Gastroesophageal sphincter (tissue), 4 donors: ENCODE measurements around the gene KCNN3. TPM values are rescaled to one million over a fixed set of nuclear protein-coding genes. Genes with fewer than 3 reads are reported as not detected.
"Not testable (repeated sequence)": the region's sequence is repeated elsewhere in the genome, so short reads cannot be mapped to it uniquely, and the experiment has no call there.

ENCODE experiments used
- ATAC-seq: fragments of 150-250 bp; one replicate; pipeline ENCODE4 v1.9.1; 2016; ENCODE audit warnings: mild to moderate bottlenecking, moderate library complexity
- H3K27ac ChIP-seq, 4 donors: fragments of 200-600 bp; sonication (generic) in 3 of 4; 1 replicate in 3 of 4; 2 replicates in 1 of 4; pipeline ENCODE4 v1.5.1; 2016 to 2019
- H3K27me3 ChIP-seq: fragments of 200-600 bp; sonication (generic); one replicate; pipeline ENCODE4 v1.5.1; 2019
- H3K36me3 ChIP-seq, 2 donors: fragments of 200-600 bp; sonication (generic); one replicate each; pipeline ENCODE4 v1.5.1; 2019; ENCODE audit warnings: control low read depth in 1 of 2
- H3K4me1 ChIP-seq, 3 donors: fragments of 200-600 bp; sonication (generic); 1 replicate in 2 of 3; 2 replicates in 1 of 3; pipeline ENCODE4 v1.5.1; 2016 to 2019; ENCODE audit warnings: control low read depth in 2 of 3
- H3K4me3 ChIP-seq, 2 donors: fragments of 200-600 bp; sonication (generic); one replicate each; pipeline ENCODE4 v1.5.1; 2019; ENCODE audit warnings: mild to moderate bottlenecking in 1 of 2, moderate library complexity in 1 of 2
- H3K9me3 ChIP-seq, 3 donors: fragments of 200-600 bp; sonication (generic); one replicate each; pipeline ENCODE4 v1.5.1; 2017 to 2019; ENCODE audit warnings: control low read depth in 2 of 3
- EP300 ChIP-seq: sonication (generic); formaldehyde crosslinking; IDR thresholded peaks from one replicate; pipeline ENCODE4 v1.6.1; 2017; ENCODE audit warnings: antibody characterized with exemption, mild to moderate bottlenecking
- POLR2A ChIP-seq, 2 donors: fragments of 450-650 bp; IDR thresholded peaks; one replicate each; pipeline ENCODE4 v1.6.1; 2017; ENCODE audit warnings: antibody characterized with exemption in 2 of 2, mild to moderate bottlenecking in 2 of 2, moderate library complexity in 1 of 2
- POLR2AphosphoS5 ChIP-seq: sonication (generic); formaldehyde crosslinking; IDR thresholded peaks from one replicate; pipeline ENCODE4 v1.6.1; 2017; ENCODE audit warnings: antibody characterized with exemption
- WGBS, 2 donors: methylation state at CpG; one replicate each; pipeline ENCODE4 v1.1.5; 2018; ENCODE audit warnings: low coverage in 1 of 2; 5-methylcytosine and 5-hydroxymethylcytosine counted together
- total RNA-seq, 4 donors: library from RNA; depleted of rRNA; stranded (reverse); fragments of >200 nt; gene quantifications; one replicate each; pipeline ENCODE4 v1.1.0, GENCODE V29; 2016
- TF ChIP-seq, protein P1 (sequence below), 4 experiments: fragments of 200-600 bp in 2 of 4; fragments of 450-650 bp in 2 of 4; sonication (generic) in 1 of 4; IDR thresholded peaks; one replicate each; pipeline ENCODE4 v1.5.1; 2017 to 2019; ENCODE audit warnings: antibody characterized with exemption in 4 of 4, mild to moderate bottlenecking in 2 of 4, moderate library complexity in 2 of 4

KCNN3 gene
- total RNA-seq, 4 donors from 2014 or later = 1.8 to 13.7 (median 8.1) TPM

DNA sequence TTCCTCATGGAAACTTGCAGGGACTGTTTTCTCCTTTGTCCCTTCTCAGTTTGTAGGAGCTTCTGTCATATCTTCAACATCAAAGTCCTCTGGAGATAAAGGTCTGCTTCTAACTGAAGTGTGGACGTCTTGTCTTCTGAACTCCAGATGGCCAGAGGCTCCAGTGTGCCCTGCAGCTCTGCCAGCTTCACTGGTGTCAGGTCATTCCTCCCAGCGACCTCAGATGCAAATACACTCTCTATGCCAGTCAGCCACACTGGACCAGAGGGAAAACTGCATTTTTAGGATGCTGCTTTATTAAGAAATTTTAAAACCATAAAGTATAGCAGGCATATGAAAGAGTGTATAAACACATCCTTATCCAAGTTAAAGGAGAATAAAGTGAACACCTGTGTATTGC, 183.6 kb downstream of the KCNN3 start:
- H3K27me3 ChIP-seq = no peaks in the 10 kb centered on the region
- no peaks in the 10 kb centered on the region for H3K4me1 ChIP-seq
- ATAC-seq = no peak
- H3K9me3 ChIP-seq = no peaks in the 10 kb centered on the region
- TF ChIP-seq, protein P1, sequence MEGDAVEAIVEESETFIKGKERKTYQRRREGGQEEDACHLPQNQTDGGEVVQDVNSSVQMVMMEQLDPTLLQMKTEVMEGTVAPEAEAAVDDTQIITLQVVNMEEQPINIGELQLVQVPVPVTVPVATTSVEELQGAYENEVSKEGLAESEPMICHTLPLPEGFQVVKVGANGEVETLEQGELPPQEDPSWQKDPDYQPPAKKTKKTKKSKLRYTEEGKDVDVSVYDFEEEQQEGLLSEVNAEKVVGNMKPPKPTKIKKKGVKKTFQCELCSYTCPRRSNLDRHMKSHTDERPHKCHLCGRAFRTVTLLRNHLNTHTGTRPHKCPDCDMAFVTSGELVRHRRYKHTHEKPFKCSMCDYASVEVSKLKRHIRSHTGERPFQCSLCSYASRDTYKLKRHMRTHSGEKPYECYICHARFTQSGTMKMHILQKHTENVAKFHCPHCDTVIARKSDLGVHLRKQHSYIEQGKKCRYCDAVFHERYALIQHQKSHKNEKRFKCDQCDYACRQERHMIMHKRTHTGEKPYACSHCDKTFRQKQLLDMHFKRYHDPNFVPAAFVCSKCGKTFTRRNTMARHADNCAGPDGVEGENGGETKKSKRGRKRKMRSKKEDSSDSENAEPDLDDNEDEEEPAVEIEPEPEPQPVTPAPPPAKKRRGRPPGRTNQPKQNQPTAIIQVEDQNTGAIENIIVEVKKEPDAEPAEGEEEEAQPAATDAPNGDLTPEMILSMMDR (IDR thresholded peaks at IDR 0.05) = no peak
- TF ChIP-seq EP300 (no peak), POLR2A (IDR thresholded peaks at IDR 0.05) (no peak), POLR2AphosphoS5 (no peak)
- no peak overlapping the region for H3K4me3 ChIP-seq
- H3K36me3 ChIP-seq = no peaks in the 10 kb centered on the region
- 23 to 45% methylated on average over 2 of the region's 2 CpGs for WGBS, 2 donors
- no peak overlapping the region for H3K27ac ChIP-seq

DNA sequence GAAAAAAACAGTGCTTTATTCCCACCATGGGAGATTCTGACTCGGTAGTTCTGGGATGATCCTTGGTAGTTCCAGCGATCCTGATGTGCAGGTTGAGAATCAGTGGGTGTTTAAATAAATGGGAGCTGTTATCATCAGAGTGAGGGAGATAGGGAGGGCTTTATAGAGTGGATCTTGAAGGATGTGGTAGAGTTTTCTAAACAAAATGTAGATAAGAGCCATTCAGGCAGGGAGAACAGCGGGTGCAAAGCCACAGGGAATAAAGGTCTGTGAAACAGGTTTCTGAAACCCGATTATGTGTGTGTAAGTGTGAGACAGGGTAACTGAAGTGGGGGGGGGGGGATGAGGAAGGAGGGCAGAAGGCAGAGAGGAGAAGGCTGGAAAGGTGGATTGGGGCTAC, 186.3 kb downstream of the KCNN3 start:
- TF ChIP-seq POLR2AphosphoS5 = no peak
- TF ChIP-seq, protein P1 (IDR thresholded peaks at IDR 0.05) = no peak
- no peak for TF ChIP-seq EP300
- no peak for TF ChIP-seq POLR2A (IDR thresholded peaks at IDR 0.05)
- H3K27me3 ChIP-seq = no peaks in the 10 kb centered on the region

DNA sequence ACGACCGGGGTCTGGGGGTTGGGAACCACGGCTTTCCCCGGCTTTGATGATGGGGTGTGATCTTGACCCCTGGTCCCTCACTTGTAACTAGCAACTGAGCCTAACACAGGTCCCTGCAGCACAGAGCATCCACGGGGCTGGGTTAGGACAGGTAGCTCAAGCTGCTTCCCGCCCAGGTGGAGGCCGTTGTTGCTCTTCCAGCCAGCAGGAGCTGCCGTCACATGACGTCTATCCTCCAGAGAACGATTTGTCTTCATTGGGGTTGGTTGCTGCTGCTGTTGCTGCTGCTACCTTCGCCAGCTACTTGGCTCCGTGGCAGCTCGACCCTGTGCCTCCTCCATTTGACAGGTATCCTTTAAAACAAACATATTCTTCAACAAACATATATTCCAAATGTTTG, 187.8 kb downstream of the KCNN3 start:
- Histone ChIP-seq H3K36me3 (no peaks in the 10 kb centered on the region), H3K27ac (no peak overlapping the region), H3K27me3 (no peaks in the 10 kb centered on the region), H3K4me1 (no peaks in the 10 kb centered on the region), H3K4me3 (no peak overlapping the region), H3K9me3 (no peaks in the 10 kb centered on the region)
- 61 to 73% methylated on average over 5 to 13 of the region's 13 CpGs for WGBS, 2 donors
- ATAC-seq = no peak
- no peak for TF ChIP-seq EP300
- TF ChIP-seq, protein P1 (IDR thresholded peaks at IDR 0.05) = no peak
- TF ChIP-seq POLR2A (IDR thresholded peaks at IDR 0.05) = no peak
- TF ChIP-seq POLR2AphosphoS5 = no peak

More for the DNA sequence above, 186.3 kb downstream of the KCNN3 start:
- Histone ChIP-seq H3K27ac (no peak overlapping the region), H3K9me3 (no peaks in the 10 kb centered on the region), H3K36me3 (no peaks in the 10 kb centered on the region), H3K4me3 (no peak overlapping the region), H3K4me1 (no peaks in the 10 kb centered on the region)
- 47 to 78% methylated on average over 1 to 3 of the region's 4 CpGs for WGBS, 2 donors
- ATAC-seq = no peak

DNA sequence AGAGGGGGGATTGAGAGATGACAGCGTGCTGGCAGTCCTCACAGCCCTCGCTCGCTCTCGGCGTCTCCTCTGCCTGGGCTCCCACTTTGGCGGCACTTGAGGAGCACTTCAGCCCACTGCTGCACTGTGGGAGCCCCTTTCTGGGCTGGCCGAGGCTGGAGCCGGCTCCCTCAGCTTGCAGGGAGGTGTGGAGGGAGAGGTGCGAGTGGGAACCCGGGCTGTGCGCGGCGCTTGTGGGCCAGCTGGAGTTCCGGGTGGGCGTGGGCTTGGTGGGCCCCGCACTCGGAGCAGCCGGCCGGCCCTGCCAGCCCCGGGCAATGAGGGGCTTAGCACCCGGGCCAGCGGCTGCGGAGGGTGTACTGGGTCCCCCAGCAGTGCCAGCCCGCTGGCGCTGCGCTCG, 192.2 kb downstream of the KCNN3 start:
- ATAC-seq, H3K27me3 ChIP-seq, H3K36me3 ChIP-seq, H3K4me1 ChIP-seq, H3K4me3 ChIP-seq, H3K27ac ChIP-seq, H3K9me3 ChIP-seq: not testable (repeated sequence)
- no CpG with 5 or more reads among the region's 27 CpGs for WGBS, 2 donors

DNA sequence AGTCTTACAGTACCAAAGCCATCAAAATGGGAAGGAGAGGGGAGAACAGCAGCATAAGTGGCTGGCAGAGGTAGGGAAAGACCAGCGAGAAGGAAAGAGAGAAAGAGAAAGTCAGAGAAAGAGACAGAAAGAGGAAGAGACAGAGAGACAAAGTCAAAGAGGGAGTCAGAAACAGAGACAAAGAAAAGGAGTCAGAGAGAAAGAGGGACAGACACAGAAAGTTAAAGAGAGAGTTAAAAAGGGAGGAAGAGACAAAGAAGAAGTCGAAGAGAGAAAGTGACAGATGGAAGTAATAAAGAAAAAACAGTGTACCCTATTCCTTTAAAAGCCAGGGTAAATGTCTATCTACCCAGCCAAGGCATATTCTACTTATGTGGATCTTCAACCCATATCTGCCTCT, 193.2 kb downstream of the KCNN3 start:
- H3K27ac ChIP-seq, H3K4me3 ChIP-seq, H3K36me3 ChIP-seq, ATAC-seq, H3K27me3 ChIP-seq, H3K4me1 ChIP-seq, H3K9me3 ChIP-seq: not testable (repeated sequence)
- WGBS, 2 donors = 60 to 80% methylated on average over 2 of the region's 2 CpGs

DNA sequence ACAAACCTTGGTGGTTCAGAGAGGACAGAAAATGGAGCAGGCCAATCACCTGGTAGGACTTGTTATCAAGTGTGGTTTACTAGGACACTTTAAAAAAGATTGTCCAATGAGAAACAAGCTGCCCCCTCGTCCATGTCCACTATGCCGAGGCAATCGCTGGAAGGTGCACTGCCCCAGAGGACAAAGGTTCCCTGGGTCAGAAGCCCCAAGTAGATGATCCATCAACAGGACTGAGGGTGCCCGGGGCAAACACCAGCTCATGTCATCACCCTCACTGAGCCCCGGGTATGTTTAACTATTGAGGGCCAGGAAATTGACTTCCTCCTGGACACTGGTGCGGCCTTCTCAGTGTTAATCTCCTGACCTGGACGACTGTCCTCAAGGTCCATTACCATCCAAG, 195.6 kb downstream of the KCNN3 start:
- not testable (repeated sequence) for H3K36me3 ChIP-seq, H3K4me1 ChIP-seq, ATAC-seq, H3K4me3 ChIP-seq, H3K9me3 ChIP-seq, H3K27me3 ChIP-seq, H3K27ac ChIP-seq
- 71 to 76% methylated on average over 2 to 3 of the region's 7 CpGs for WGBS, 2 donors

GRCh38 chr1:154672245-154672644, 197.8 kb downstream of the KCNN3 start:
- ATAC-seq, H3K9me3 ChIP-seq, H3K27ac ChIP-seq, H3K27me3 ChIP-seq, H3K4me1 ChIP-seq, H3K4me3 ChIP-seq, H3K36me3 ChIP-seq: not testable (repeated sequence)
- WGBS, 2 donors = no CpG with 5 or more reads among the region's 8 CpGs

DNA sequence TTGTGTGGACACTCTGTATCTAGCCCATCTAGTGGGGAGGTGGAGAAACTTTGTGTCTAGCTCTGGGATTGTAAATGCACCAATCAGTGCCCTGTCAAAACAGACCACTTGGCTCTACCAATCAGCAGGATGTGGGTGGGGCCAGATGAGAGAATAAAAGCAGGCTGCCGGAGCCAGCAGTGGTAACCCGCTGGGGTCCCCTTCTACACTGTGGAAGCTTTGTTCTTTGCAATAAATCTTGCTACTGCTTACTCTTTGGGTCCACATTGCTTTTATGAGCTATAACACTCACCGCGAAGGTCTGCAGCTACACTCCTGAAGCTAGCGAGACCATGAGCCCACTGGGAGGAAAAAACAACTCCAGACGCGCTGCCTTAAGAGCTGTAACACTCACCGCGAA, 198.7 kb downstream of the KCNN3 start:
- H3K4me1 ChIP-seq, ATAC-seq, H3K27me3 ChIP-seq, H3K36me3 ChIP-seq, H3K9me3 ChIP-seq, H3K4me3 ChIP-seq, H3K27ac ChIP-seq: not testable (repeated sequence)
- WGBS, 2 donors = 64 to 91% methylated on average over 4 to 9 of the region's 9 CpGs

GRCh38 chr1:154670310-154671270, 199.5 kb downstream of the KCNN3 start:
- H3K4me3 ChIP-seq, H3K27me3 ChIP-seq, ATAC-seq, H3K9me3 ChIP-seq, H3K36me3 ChIP-seq, H3K27ac ChIP-seq, H3K4me1 ChIP-seq: not testable (repeated sequence)
- WGBS, 2 donors = 80 to 83% methylated on average over 7 of the region's 41 CpGs
